IMR-90 (cell line): ENCODE data around the gene PKNOX1. TPM values are rescaled to one million over a fixed set of nuclear protein-coding genes. Genes with fewer than 3 reads are reported as not detected.

Source experiments
- ATAC-seq: fragments of 200-7000 bp; cut with Tn5 transposase; 2 replicates; pipeline ENCODE4 v1.9.1; 2020; ENCODE audit warnings: low read depth, mild to moderate bottlenecking, moderate library complexity
- BruUV-seq: library from RNA; stranded (reverse); fragments of 400-500 nt; replicated peaks from 2 replicates; lab custom pipeline; 2021; lab: Mats Ljungman, UMichigan
- CTCF ChIA-PET: fragments of 300-600 bp; formaldehyde crosslinking; extraction: SDS; loops from one replicate; lab custom pipeline; 2021; ENCODE audit warnings: antibody characterized with exemption; lab: Yijun Ruan, JAX
- POLR2A ChIA-PET: fragments of 300-600 bp; sonication (Branson Sonifier 250); formaldehyde crosslinking; loops from one replicate; lab custom pipeline; 2022; ENCODE audit warnings: antibody characterized with exemption; ENCODE audit not compliant: unreplicated experiment; lab: Charles Lee
- DNase-seq: peaks from one replicate; pipeline ENCODE4 v3.0.0; 2013
- H2AFZ ChIP-seq: replicated peaks from 2 replicates; pipeline ENCODE3; 2013; ENCODE audit warnings: low read length, mild to moderate bottlenecking; ENCODE audit not compliant: poor library complexity
- H2AK5ac ChIP-seq: 2 replicates; pipeline ENCODE4 v1.6.1; 2013; ENCODE audit warnings: low read depth, low read length, inconsistent platforms
- H2AK9ac ChIP-seq: replicated peaks from 2 replicates; pipeline ENCODE3; 2013; ENCODE audit warnings: mild to moderate bottlenecking, low read depth, low read length, moderate library complexity; ENCODE audit not compliant: poor library complexity
- H2BK120ac ChIP-seq: 2 replicates; pipeline ENCODE4 v1.6.1; 2013; ENCODE audit warnings: low read depth, low read length, inconsistent platforms
- H2BK15ac ChIP-seq: 3 replicates; pipeline ENCODE4 v1.6.1; 2013; ENCODE audit warnings: low read depth, low read length, inconsistent platforms
- H2BK20ac ChIP-seq: 2 replicates; pipeline ENCODE4 v1.6.1; 2013; ENCODE audit warnings: low read depth, mild to moderate bottlenecking, inconsistent platforms, low read length, moderate library complexity
- H2BK5ac ChIP-seq: 2 replicates; pipeline ENCODE4 v1.6.1; 2013; ENCODE audit warnings: mild to moderate bottlenecking, low read depth, low read length, inconsistent platforms; ENCODE audit not compliant: poor library complexity, severe bottlenecking
- H3K14ac ChIP-seq: replicated peaks from 2 replicates; pipeline ENCODE4 v1.6.1; 2013; ENCODE audit warnings: low read depth, low read length, inconsistent platforms
- H3K18ac ChIP-seq: 2 replicates; pipeline ENCODE4 v1.6.1; 2013; ENCODE audit warnings: low read depth, low read length, control low read depth
- H3K23ac ChIP-seq: 2 replicates; pipeline ENCODE4 v1.6.1; 2013; ENCODE audit warnings: low read depth, low read length, inconsistent platforms
- H3K27ac ChIP-seq: 2 replicates; pipeline ENCODE4 v1.5.1; 2013; ENCODE audit warnings: mild to moderate bottlenecking, control low read depth, low read length; ENCODE audit not compliant: insufficient read depth
- H3K27me3 ChIP-seq: 2 replicates; pipeline ENCODE4 v1.6.1; 2013; ENCODE audit warnings: low read length; ENCODE audit not compliant: control insufficient read depth, insufficient read depth
- H3K36me3 ChIP-seq: 2 replicates; pipeline ENCODE4 v1.6.1; 2013; ENCODE audit warnings: low read length, mixed read lengths; ENCODE audit not compliant: control insufficient read depth, insufficient read depth
- H3K4ac ChIP-seq: 2 replicates; pipeline ENCODE4 v1.6.1; 2013; ENCODE audit warnings: low read depth, low read length, inconsistent platforms
- H3K4me1 ChIP-seq: 2 replicates; pipeline ENCODE4 v1.6.1; 2013; ENCODE audit warnings: low read length, mixed read lengths; ENCODE audit not compliant: control insufficient read depth, insufficient read depth
- H3K4me2 ChIP-seq: 2 replicates; pipeline ENCODE4 v1.6.1; 2013; ENCODE audit warnings: low read depth, mild to moderate bottlenecking, control low read depth, low read length, moderate library complexity
- H3K4me3 ChIP-seq: 2 replicates; pipeline ENCODE4 v1.5.1; 2013; ENCODE audit warnings: low read depth, mild to moderate bottlenecking, control low read depth, low read length, moderate library complexity; ENCODE audit not compliant: insufficient read depth
- H3K56ac ChIP-seq: 2 replicates; pipeline ENCODE4 v1.6.1; 2013; ENCODE audit warnings: low read length, inconsistent platforms; ENCODE audit not compliant: insufficient read depth; ENCODE audit errors: extremely low read depth
- H3K79me1 ChIP-seq, 2 experiments: 2 replicates each; pipeline ENCODE4 v1.6.1; 2013; ENCODE audit warnings: low read length in 2 of 2, inconsistent platforms in 1 of 2, low read depth in 1 of 2
- H3K9ac ChIP-seq: 2 replicates; pipeline ENCODE4 v1.6.1; 2013; ENCODE audit warnings: low read depth, low read length, control low read depth
- H3K9me1 ChIP-seq: 2 replicates; pipeline ENCODE4 v1.6.1; 2013; ENCODE audit warnings: low read length, inconsistent platforms; ENCODE audit not compliant: insufficient read depth
- H3K9me3 ChIP-seq: 2 replicates; pipeline ENCODE4 v1.6.1; 2013; ENCODE audit warnings: low read length; ENCODE audit not compliant: control insufficient read depth, insufficient read depth
- H4K20me1 ChIP-seq: 2 replicates; pipeline ENCODE4 v1.6.1; 2013; ENCODE audit warnings: low read length, inconsistent platforms; ENCODE audit not compliant: insufficient read depth
- H4K5ac ChIP-seq: 2 replicates; pipeline ENCODE4 v1.6.1; 2013; ENCODE audit warnings: mild to moderate bottlenecking, low read depth, low read length, control low read depth
- H4K8ac ChIP-seq, 2 experiments: 2 replicates each; pipeline ENCODE4 v1.6.1; 2013; ENCODE audit warnings: low read depth in 2 of 2, low read length in 2 of 2, control low read depth in 1 of 2, inconsistent platforms in 1 of 2
- H4K91ac ChIP-seq: 2 replicates; pipeline ENCODE4 v1.6.1; 2013; ENCODE audit warnings: low read depth, low read length, inconsistent platforms; ENCODE audit not compliant: insufficient read depth
- CEBPB ChIP-seq: IDR thresholded peaks from 2 replicates; pipeline ENCODE4 v1.6.1; 2012; ENCODE audit warnings: low read depth, low read length, improper control_type of control experiment
- CHD1 ChIP-seq: IDR thresholded peaks from 2 replicates; pipeline ENCODE4 v1.6.1; 2012; ENCODE audit warnings: low read depth, low read length, improper control_type of control experiment
- POLR2A ChIP-seq: IDR thresholded peaks from 2 replicates; pipeline ENCODE4 v1.6.1; 2012; ENCODE audit warnings: mild to moderate bottlenecking, low read depth, low read length
- RAD21 ChIP-seq: IDR thresholded peaks from 2 replicates; pipeline ENCODE4 v1.6.1; 2012; ENCODE audit warnings: low read length, improper control_type of control experiment
- SMC3 ChIP-seq: fragments of 150-350 bp; IDR thresholded peaks from 2 replicates; pipeline ENCODE4 v1.6.1; 2016; ENCODE audit warnings: low read depth, mild to moderate bottlenecking, antibody characterized with exemption, low read length, moderate library complexity
- WGBS, 2 experiments: methylation state at CpG; one replicate each; pipeline versions ENCODE4 v1.1.5 to v1.1.7; 2013; ENCODE audit warnings: missing lambda C conversion rate in 2 of 2; ENCODE audit not compliant: insufficient read length in 1 of 2; ENCODE audit errors: extremely low coverage in 2 of 2; 5-methylcytosine and 5-hydroxymethylcytosine counted together
- dilution Hi-C: fragments of 300-500 bp; cut with HindIII; formaldehyde crosslinking; loops from one replicate; pipeline ENCODE4 v1.14.3; 2018; ENCODE audit warnings: low sequenced_read_pairs; ENCODE audit not compliant: unreplicated experiment
- in situ Hi-C: fragments of 300-500 bp; cut with MboI; formaldehyde crosslinking; loops from 3 replicates; pipeline ENCODE4 v1.14.3; 2019; ENCODE audit warnings: low sequenced_read_pairs, inconsistent platforms, mixed read lengths
- intact Hi-C: fragments of 100-400 bp; cut with micrococcal nuclease; formaldehyde crosslinking; loops from 2 replicates; pipeline ENCODE4 v1.10.0; 2022
- polyA plus RNA-seq, 3 experiments: library from polyadenylated mRNA; depleted of rRNA; stranded (reverse); fragments of >200 nt; gene quantifications; 2 replicates each; pipeline ENCODE4 v1.2.3, GENCODE V29; 2012; ENCODE audit warnings: low replicate concordance in 1 of 3
- total RNA-seq: library from RNA; depleted of rRNA; stranded (reverse); fragments of >200 nt; gene quantifications from 2 replicates; pipeline ENCODE4 v1.2.3, GENCODE V29; 2012
- TF ChIP-seq, protein P1 (sequence below): fragments of 150-350 bp; IDR thresholded peaks from 2 replicates; pipeline ENCODE4 v1.6.1; 2016; ENCODE audit warnings: low read depth, mild to moderate bottlenecking, low read length, moderate library complexity, borderline replicate concordance
- TF ChIP-seq, protein P2 (sequence below): fragments of 150-350 bp; IDR thresholded peaks from 2 replicates; pipeline ENCODE4 v1.6.1; 2017; ENCODE audit warnings: mild to moderate bottlenecking, antibody characterized with exemption, low read length, low read depth

Gene PKNOX1
- total and polyA plus RNA-seq, 2 of the 4 experiments (the other 2 are of a cell fraction), result 35.0 to 61.0 TPM

DNA sequence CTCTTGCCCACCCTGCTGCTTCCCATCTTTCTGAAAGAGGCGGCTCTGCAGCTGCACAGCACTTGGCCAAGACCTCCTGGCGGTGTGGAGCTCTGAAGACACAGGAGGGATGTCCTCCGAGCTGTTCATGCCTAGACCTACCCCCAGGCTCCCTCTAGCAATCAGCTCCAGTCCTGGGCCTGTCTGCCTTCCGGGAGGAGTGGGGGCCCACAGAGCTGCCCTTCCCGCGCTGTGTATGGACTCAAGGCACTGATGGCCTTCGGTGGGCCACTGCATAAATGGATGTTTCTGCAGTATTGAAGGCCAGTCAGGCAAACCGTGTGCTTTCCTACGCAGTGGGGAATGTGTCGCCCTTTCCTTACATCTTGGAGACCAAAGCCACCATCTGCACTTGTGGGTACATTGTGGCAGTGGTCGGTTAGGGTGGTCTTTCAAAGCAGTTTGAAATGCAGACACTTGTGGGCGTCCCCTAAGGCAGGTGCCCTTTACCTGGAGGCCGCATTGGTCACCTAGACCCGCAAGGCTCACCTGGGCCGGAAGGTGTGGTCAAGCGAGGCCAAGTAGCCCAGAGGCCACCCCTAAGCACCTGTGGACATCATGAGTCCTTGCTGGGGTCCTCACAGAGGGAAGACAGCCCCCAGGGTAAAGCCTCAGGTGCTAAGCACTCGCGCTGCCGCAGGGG is 912 bp upstream of the PKNOX1 start:
- Histone ChIP-seq H3K36me3 (no peaks in the 10 kb centered on the region; the same call in 1 of the 2 replicates), H3K18ac (peak overlapping the region; percentile 88), H2BK5ac (peak overlapping the region; percentile 77), H3K14ac (peak overlapping the region; percentile 83), H4K8ac (peak overlapping the region; percentile 93 to 94), H3K4me3 (peak overlapping the region; percentile 60), H3K9ac (peak overlapping the region; percentile 87), H3K23ac (peak overlapping the region; percentile 66), H2AFZ (peak overlapping the region; percentile 95), H4K91ac (peak overlapping the region; percentile 94), H3K4me2 (peak overlapping the region; percentile 91), H2BK15ac (peak overlapping the region; percentile 93; the same call in 2 of the 3 replicates), H3K27me3 (no peaks in the 10 kb centered on the region), H2BK120ac (peak overlapping the region; percentile 88), H2AK5ac (peak overlapping the region; percentile 96), H4K20me1 (peaks cover 5% of the 10 kb centered on the region; the same call in 1 of the 2 replicates), H3K27ac (peak overlapping the region; percentile 91), H2BK20ac (0 out of 2 replicates have a peak overlapping the region, but pooled peaks have one; percentile 20), H3K9me1 (peaks cover 9% of the 10 kb centered on the region), H3K56ac (peak overlapping the region; percentile 47; the same call in 1 of the 2 replicates), H2AK9ac (peak overlapping the region; percentile 93), H3K4ac (peak overlapping the region; percentile 92), H4K5ac (peak overlapping the region; percentile 93), H3K9me3 (peaks cover 2% of the 10 kb centered on the region; the same call in 1 of the 2 replicates), H3K79me1 (peaks cover 8 to 36% of the 10 kb centered on the region in 2 experiments; a peak in 3 of 4 replicates), H3K4me1 (peaks cover 3% of the 10 kb centered on the region)
- DNase-seq (no peak), ATAC-seq (no peak)
- POLR2A ChIA-PET, result interaction anchor here (0.6 kb wide), 2 partner anchors 288 to 424 kb away, joined by 3 to 4 read pairs; no protein-coding TSS in a partner anchor
- dilution Hi-C loops (no loop called here), in situ Hi-C loops (no loop called here), intact Hi-C loops (no loop called here)
- TF ChIP-seq CHD1 (no peak), RAD21 (no peak), CEBPB (no peak), POLR2A (no peak; the same call in 1 of the 2 replicates), SMC3 (no peak)
- TF ChIP-seq, protein P1, sequence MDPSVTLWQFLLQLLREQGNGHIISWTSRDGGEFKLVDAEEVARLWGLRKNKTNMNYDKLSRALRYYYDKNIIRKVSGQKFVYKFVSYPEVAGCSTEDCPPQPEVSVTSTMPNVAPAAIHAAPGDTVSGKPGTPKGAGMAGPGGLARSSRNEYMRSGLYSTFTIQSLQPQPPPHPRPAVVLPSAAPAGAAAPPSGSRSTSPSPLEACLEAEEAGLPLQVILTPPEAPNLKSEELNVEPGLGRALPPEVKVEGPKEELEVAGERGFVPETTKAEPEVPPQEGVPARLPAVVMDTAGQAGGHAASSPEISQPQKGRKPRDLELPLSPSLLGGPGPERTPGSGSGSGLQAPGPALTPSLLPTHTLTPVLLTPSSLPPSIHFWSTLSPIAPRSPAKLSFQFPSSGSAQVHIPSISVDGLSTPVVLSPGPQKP, result no peak
- TF ChIP-seq, protein P2, sequence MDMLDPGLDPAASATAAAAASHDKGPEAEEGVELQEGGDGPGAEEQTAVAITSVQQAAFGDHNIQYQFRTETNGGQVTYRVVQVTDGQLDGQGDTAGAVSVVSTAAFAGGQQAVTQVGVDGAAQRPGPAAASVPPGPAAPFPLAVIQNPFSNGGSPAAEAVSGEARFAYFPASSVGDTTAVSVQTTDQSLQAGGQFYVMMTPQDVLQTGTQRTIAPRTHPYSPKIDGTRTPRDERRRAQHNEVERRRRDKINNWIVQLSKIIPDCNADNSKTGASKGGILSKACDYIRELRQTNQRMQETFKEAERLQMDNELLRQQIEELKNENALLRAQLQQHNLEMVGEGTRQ, result peak; percentile 49; the same call in 1 of the 2 replicates
- CTCF ChIA-PET, result no interaction called here
- 81% methylated on average over 12 of the region's 19 CpGs; no CpG with 5 or more reads in 1 of the 2 experiments for WGBS, 2 experiments
- BruUV-seq, result no TSS peak
